ENCODE measurements around the gene PHF24. TPM values are rescaled to one million over a fixed set of nuclear protein-coding genes. Genes with fewer than 3 reads are reported as not detected.

Gene PHF24
- total RNA-seq, 1 donor: under 0.01 TPM

DNA sequence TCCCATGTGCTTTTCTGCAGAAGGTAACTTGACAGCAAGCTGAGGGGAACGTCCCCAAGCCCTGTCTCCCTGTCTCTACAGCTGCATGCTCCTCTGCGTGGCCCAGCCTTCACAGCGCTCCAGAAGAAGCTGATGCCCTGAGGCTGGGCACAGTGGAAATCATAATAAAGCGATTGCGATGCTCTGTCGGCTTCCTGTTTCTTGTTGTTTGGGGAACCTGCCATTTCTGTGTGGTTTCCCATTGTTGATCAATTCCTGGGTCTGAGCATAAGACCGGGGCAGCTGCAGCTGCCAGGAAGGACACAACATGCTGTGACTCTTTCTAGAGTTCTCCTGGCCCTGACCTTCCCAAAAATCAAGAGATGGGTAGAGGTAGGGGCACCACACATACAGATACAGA lies 24.3 kb downstream of the PHF24 start:
- no peak for DNase-seq (ENCODE audit: low read depth)
- H3K4me3 ChIP-seq (ENCODE audit: low read depth, low read length): no peak overlapping the region
- TF ChIP-seq CTCF (IDR thresholded peaks at IDR 0.05; ENCODE audit: insufficient read depth, low read length): no peak

- TF ChIP-seq CTCF (IDR thresholded peaks at IDR 0.05; ENCODE audit: insufficient read depth, low read length): no peak
- H3K4me3 ChIP-seq (ENCODE audit: low read depth, low read length): no peak overlapping the region
- no peak for DNase-seq (ENCODE audit: low read depth)
These were observed 25.1 kb downstream of the PHF24 start for GRCh38 chr9:34983209-34983608.

GRCh38 chr9:34984049-34984448 lies 26.0 kb downstream of the PHF24 start:
- peak; percentile 35 for DNase-seq (ENCODE audit: low read depth)
- no peak for TF ChIP-seq CTCF (IDR thresholded peaks at IDR 0.05; ENCODE audit: insufficient read depth, low read length)
- H3K4me3 ChIP-seq (ENCODE audit: low read depth, low read length): no peak overlapping the region

GRCh38 chr9:34985311-34985899 lies 27.3 kb downstream of the PHF24 start:
- TF ChIP-seq CTCF (IDR thresholded peaks at IDR 0.05; ENCODE audit: insufficient read depth, low read length): peak; percentile 84
- peak; percentile 75 for DNase-seq (ENCODE audit: low read depth)
- H3K4me3 ChIP-seq (ENCODE audit: low read depth, low read length): no peak overlapping the region

DNA sequence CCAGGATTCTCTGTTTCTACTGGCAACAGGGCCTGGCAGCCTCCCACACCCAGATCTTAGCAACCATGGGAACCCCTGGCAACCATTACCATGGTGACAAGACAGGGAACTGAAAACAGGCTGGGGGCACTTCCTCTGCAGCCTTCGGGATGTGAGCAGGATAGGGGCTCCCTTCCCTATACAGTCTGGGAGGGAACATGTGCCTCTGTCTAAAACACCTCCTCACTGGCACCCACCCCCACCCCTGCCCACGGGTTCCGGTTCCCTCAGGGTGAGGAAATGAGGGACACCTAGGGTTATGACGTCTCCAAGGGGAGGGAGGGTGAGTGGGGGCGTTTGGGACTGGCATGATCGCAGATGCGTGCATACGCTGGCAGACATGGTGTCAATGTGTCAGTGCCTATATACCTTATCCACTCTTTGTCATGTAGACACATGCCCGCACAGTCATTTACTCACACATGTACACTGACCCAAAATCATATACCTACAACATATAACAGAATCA lies 28.5 kb downstream of the PHF24 start:
- H3K4me3 ChIP-seq (ENCODE audit: low read depth, low read length): no peak overlapping the region
- no peak for DNase-seq (ENCODE audit: low read depth)
- TF ChIP-seq CTCF (IDR thresholded peaks at IDR 0.05; ENCODE audit: insufficient read depth, low read length): no peak

GRCh38 chr9:34987160-34987901 lies 29.2 kb downstream of the PHF24 start:
- no peak for TF ChIP-seq CTCF (IDR thresholded peaks at IDR 0.05; ENCODE audit: insufficient read depth, low read length)
- no peak for DNase-seq (ENCODE audit: low read depth)

More at GRCh38 chr9:34987160-34987901, 29.2 kb downstream of the PHF24 start:
- no peak overlapping the region for H3K4me3 ChIP-seq (ENCODE audit: low read depth, low read length)
